Measurements from ENCODE around the gene REEP3. TPM values are rescaled to one million over a fixed set of nuclear protein-coding genes. Genes with fewer than 3 reads are reported as not detected.

The REEP3 gene
- total and polyA plus RNA-seq, 2 of the 4 experiments (the other 2 are of a cell fraction), result 11.7 to 28.9 TPM

DNA sequence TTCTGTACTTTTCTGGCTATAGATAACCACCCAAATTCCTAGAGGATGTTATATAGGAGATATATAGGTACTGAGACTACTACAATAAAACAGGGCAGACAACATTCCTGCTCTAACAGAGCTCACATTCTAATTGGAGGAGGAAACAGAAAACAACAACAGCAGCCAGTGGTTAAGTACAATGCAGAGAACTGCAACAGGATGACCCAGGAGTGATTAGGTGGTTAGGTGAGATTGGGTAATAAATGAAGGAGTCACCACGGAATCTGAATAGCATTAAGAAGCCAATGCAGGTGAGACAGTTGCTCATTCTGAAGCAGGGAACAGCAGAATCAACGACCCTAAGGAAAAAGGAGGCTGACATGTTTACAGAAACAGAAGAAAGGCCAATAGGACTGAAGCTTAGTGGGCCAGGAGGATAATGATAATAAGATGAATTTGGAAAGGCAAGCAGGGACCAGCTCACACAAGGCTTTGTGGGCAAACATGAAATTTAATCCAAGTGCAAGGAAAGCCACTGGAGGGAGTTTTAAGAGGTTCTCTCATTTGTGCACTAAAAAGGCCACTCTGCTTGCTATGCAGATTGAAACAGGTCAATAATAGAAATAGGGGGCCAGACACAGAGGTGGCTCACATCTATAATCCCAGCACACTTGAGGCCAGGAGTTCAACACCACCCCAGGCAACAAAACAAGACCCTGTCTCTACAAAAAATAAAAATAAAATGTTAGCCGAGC is 16.9 kb upstream of the REEP3 start (continued):
- TF ChIP-seq NFE2L2 (IDR thresholded peaks at IDR 0.05; ENCODE audit: low read depth, low read length), result no peak

DNA sequence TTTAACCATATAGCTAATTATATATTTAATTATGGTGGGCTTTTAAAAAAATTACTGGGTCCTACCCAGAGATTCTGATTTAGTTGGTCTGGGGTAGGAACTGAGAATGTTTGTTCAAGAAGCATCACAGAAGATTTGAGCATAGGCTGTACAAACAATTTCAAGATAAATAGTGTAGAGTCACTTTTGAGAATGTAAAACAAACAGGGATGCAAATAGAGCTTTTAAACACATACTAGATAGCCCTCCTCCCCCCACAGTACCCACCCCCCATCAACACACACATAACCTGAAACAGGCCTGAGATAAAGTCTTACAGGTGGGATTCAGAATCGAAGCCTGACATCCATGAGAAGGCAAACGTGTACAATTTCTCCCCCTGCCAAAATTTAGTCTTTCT is 15.6 kb upstream of the REEP3 start:
- Histone ChIP-seq H3K4me2 (ENCODE audit: low read depth, low read length) (no peak overlapping the region), H3K4me1 (ENCODE audit: control insufficient read depth, insufficient read depth, low read length) (0 out of 2 replicates have a peak, but pooled peaks cover 3% of the 10 kb centered on the region), H3K9me1 (ENCODE audit: insufficient read depth, low read length) (0 out of 2 replicates have a peak, but pooled peaks cover 3% of the 10 kb centered on the region), H2BK15ac (ENCODE audit: low read depth, low read length) (no peak overlapping the region), H2BK120ac (ENCODE audit: low read depth, low read length) (no peak overlapping the region), H3K23ac (ENCODE audit: low read depth, low read length) (no peak overlapping the region), H2BK20ac (ENCODE audit: low read depth, low read length) (no peak overlapping the region), H4K8ac (ENCODE audit: low read depth in 2 of 2, low read length in 2 of 2) (no peak overlapping the region), H3K18ac (ENCODE audit: low read depth, low read length) (no peak overlapping the region), H3K27me3 (ENCODE audit: control insufficient read depth, insufficient read depth, low read length) (no peaks in the 10 kb centered on the region), H4K5ac (ENCODE audit: low read depth, low read length) (no peak overlapping the region), H2AFZ (replicated peaks; ENCODE audit: low read length, poor library complexity) (no peak overlapping the region), H3K56ac (ENCODE audit: extremely low read depth, insufficient read depth, low read length) (no peak overlapping the region), H3K14ac (replicated peaks; ENCODE audit: low read depth, low read length) (no peak overlapping the region), H3K27ac (ENCODE audit: insufficient read depth, low read length) (no peak overlapping the region), H3K79me1 (ENCODE audit: low read depth in 1 of 2, low read length in 2 of 2) (peaks cover 22 to 55% of the 10 kb centered on the region in 2 experiments), H2AK5ac (ENCODE audit: low read depth, low read length) (no peak overlapping the region), H2AK9ac (replicated peaks; ENCODE audit: low read depth, low read length, poor library complexity) (no peak overlapping the region), H4K91ac (ENCODE audit: insufficient read depth, low read depth, low read length) (no peak overlapping the region), H3K4me3 (ENCODE audit: insufficient read depth, low read depth, low read length) (no peak overlapping the region), H3K9me3 (ENCODE audit: control insufficient read depth, insufficient read depth, low read length) (no peaks in the 10 kb centered on the region), H3K9ac (ENCODE audit: low read depth, low read length) (no peak overlapping the region), H2BK5ac (ENCODE audit: low read depth, low read length, poor library complexity, severe bottlenecking) (no peak overlapping the region), H3K36me3 (ENCODE audit: control insufficient read depth, insufficient read depth, low read length) (no peaks in the 10 kb centered on the region), H3K4ac (ENCODE audit: low read depth, low read length) (no peak overlapping the region), H4K20me1 (ENCODE audit: insufficient read depth, low read length) (peaks cover 11% of the 10 kb centered on the region)
- in situ Hi-C loops (cut with MboI; ENCODE audit: low sequenced_read_pairs) (no loop called here), intact Hi-C loops (cut with micrococcal nuclease) (no loop called here), dilution Hi-C loops (cut with HindIII; ENCODE audit: low sequenced_read_pairs, unreplicated experiment) (no loop called here)
- ChIA-PET CTCF (no interaction called here), POLR2A (ENCODE audit: unreplicated experiment) (no interaction called here)
- ATAC-seq (ENCODE audit: low read depth), result no peak
- DNase-seq, result no peak
- BruUV-seq (replicated peaks), result no TSS peak
- no CpG with 5 or more reads among the region's 2 CpGs for WGBS, 2 experiments (ENCODE audit: extremely low coverage in 2 of 2, insufficient read length in 1 of 2)
- TF ChIP-seq RAD21 (IDR thresholded peaks at IDR 0.05; ENCODE audit: low read length), result no peak
- TF ChIP-seq, protein P1, sequence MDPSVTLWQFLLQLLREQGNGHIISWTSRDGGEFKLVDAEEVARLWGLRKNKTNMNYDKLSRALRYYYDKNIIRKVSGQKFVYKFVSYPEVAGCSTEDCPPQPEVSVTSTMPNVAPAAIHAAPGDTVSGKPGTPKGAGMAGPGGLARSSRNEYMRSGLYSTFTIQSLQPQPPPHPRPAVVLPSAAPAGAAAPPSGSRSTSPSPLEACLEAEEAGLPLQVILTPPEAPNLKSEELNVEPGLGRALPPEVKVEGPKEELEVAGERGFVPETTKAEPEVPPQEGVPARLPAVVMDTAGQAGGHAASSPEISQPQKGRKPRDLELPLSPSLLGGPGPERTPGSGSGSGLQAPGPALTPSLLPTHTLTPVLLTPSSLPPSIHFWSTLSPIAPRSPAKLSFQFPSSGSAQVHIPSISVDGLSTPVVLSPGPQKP (IDR thresholded peaks at IDR 0.05; ENCODE audit: borderline replicate concordance, low read depth, low read length), result no peak
- no peak for TF ChIP-seq CHD1 (IDR thresholded peaks at IDR 0.05; ENCODE audit: low read depth, low read length)
- TF ChIP-seq MAFK (IDR thresholded peaks at IDR 0.05; ENCODE audit: low read depth, low read length), result no peak
- TF ChIP-seq MAZ (IDR thresholded peaks at IDR 0.05; ENCODE audit: borderline replicate concordance, low read depth, low read length), result no peak
- no peak for TF ChIP-seq MXI1 (IDR thresholded peaks at IDR 0.05; ENCODE audit: borderline replicate concordance, low read depth, low read length)
- TF ChIP-seq RCOR1 (IDR thresholded peaks at IDR 0.05; ENCODE audit: insufficient replicate concordance, low read length), result no peak
- no peak for TF ChIP-seq FOS (IDR thresholded peaks at IDR 0.05; ENCODE audit: low read depth, low read length)
- TF ChIP-seq SMC3 (IDR thresholded peaks at IDR 0.05; ENCODE audit: low read depth, low read length), result no peak
- TF ChIP-seq, protein P2, sequence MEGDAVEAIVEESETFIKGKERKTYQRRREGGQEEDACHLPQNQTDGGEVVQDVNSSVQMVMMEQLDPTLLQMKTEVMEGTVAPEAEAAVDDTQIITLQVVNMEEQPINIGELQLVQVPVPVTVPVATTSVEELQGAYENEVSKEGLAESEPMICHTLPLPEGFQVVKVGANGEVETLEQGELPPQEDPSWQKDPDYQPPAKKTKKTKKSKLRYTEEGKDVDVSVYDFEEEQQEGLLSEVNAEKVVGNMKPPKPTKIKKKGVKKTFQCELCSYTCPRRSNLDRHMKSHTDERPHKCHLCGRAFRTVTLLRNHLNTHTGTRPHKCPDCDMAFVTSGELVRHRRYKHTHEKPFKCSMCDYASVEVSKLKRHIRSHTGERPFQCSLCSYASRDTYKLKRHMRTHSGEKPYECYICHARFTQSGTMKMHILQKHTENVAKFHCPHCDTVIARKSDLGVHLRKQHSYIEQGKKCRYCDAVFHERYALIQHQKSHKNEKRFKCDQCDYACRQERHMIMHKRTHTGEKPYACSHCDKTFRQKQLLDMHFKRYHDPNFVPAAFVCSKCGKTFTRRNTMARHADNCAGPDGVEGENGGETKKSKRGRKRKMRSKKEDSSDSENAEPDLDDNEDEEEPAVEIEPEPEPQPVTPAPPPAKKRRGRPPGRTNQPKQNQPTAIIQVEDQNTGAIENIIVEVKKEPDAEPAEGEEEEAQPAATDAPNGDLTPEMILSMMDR (conservative IDR thresholded peaks at IDR 0.05; ENCODE audit: low read depth, low read length), result no peak
- TF ChIP-seq RFX5 (IDR thresholded peaks at IDR 0.05; ENCODE audit: low read depth, low read length), result no peak
- TF ChIP-seq, protein P3, sequence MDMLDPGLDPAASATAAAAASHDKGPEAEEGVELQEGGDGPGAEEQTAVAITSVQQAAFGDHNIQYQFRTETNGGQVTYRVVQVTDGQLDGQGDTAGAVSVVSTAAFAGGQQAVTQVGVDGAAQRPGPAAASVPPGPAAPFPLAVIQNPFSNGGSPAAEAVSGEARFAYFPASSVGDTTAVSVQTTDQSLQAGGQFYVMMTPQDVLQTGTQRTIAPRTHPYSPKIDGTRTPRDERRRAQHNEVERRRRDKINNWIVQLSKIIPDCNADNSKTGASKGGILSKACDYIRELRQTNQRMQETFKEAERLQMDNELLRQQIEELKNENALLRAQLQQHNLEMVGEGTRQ (IDR thresholded peaks at IDR 0.05; ENCODE audit: low read depth, low read length), result no peak

Measured in IMR-90 (cell line).